GM21390 (cell line): ENCODE results near the gene FAM219A.

Source experiments
- ATAC-seq: cut with Tn5 transposase; IDR thresholded peaks from one replicate; pipeline ENCODE4 v1.9.1; 2021; ENCODE audit not compliant: unreplicated experiment

Gene FAM219A

GRCh38 chr9:34458013-34458958, at the start of gene FAM219A, which contains the start of gene DNAI1:
Gene FAM219A (minus strand): TSS chr9:34458570. CDS start chr9:34458263, 307 bp downstream.
Gene DNAI1 (plus strand): TSS chr9:34458805. CDS start chr9:34459006, 201 bp downstream.
- ATAC-seq = peak; percentile 98

- ATAC-seq = no peak
These were observed 49.6 kb upstream of the FAM219A start for GRCh38 chr9:34507966-34508365.

- no peak for ATAC-seq
These were observed 49.2 kb upstream of the FAM219A start for GRCh38 chr9:34507556-34507955.

- ATAC-seq = no peak
These were observed 48.3 kb upstream of the FAM219A start for GRCh38 chr9:34506623-34507022.

GRCh38 chr9:34505370-34506120, 47.2 kb upstream of the FAM219A start:
- no peak for ATAC-seq

GRCh38 chr9:34503406-34503805, 45.0 kb upstream of the FAM219A start:
- ATAC-seq = no peak

GRCh38 chr9:34502891-34503290, 44.5 kb upstream of the FAM219A start:
- no peak for ATAC-seq

- no peak for ATAC-seq
These were observed 44.1 kb upstream of the FAM219A start for GRCh38 chr9:34502471-34502870.

- ATAC-seq = no peak
These were observed 43.6 kb upstream of the FAM219A start for GRCh38 chr9:34501889-34502425.

- ATAC-seq = no peak
These were observed 43.0 kb upstream of the FAM219A start for GRCh38 chr9:34501372-34501771.

GRCh38 chr9:34500623-34501267, 42.4 kb upstream of the FAM219A start:
- no peak for ATAC-seq

- ATAC-seq = no peak
These were observed 40.7 kb upstream of the FAM219A start for GRCh38 chr9:34499076-34499475.

- no peak for ATAC-seq
These were observed 40.2 kb upstream of the FAM219A start for GRCh38 chr9:34498553-34498952.

- no peak for ATAC-seq
These were observed 37.9 kb upstream of the FAM219A start for GRCh38 chr9:34496149-34496712.

- no peak for ATAC-seq
These were observed 35.7 kb upstream of the FAM219A start for GRCh38 chr9:34493972-34494535.

- ATAC-seq = no peak
These were observed 33.7 kb upstream of the FAM219A start for GRCh38 chr9:34492051-34492450.

- ATAC-seq = no peak
These were observed 33.2 kb upstream of the FAM219A start for GRCh38 chr9:34491596-34491995.

- no peak for ATAC-seq
These were observed 32.4 kb upstream of the FAM219A start for GRCh38 chr9:34490760-34491159.

GRCh38 chr9:34490360-34490759, 32.0 kb upstream of the FAM219A start:
- no peak for ATAC-seq

- no peak for ATAC-seq
These were observed 28.2 kb upstream of the FAM219A start for GRCh38 chr9:34486572-34486971.
